IMR-90 (cell line): ENCODE measurements around the gene PDS5B.

ENCODE experiments used
- BHLHE40 ChIP-seq: fragments of 150-350 bp; IDR thresholded peaks from 2 replicates; pipeline ENCODE4 v1.6.1; 2016; ENCODE audit warnings: mild to moderate bottlenecking, low read depth, low read length
- CEBPB ChIP-seq: IDR thresholded peaks from 2 replicates; pipeline ENCODE4 v1.6.1; 2012; ENCODE audit warnings: low read depth, low read length, improper control_type of control experiment
- CTCF ChIP-seq: conservative IDR thresholded peaks from 2 replicates; pipeline ENCODE4 v1.5.1; 2012; ENCODE audit warnings: mild to moderate bottlenecking, low read depth, low read length, improper control_type of control experiment
- ELK1 ChIP-seq: fragments of 150-350 bp; IDR thresholded peaks from 2 replicates; pipeline ENCODE4 v1.6.1; 2016; ENCODE audit warnings: low read depth, mild to moderate bottlenecking, low read length, moderate library complexity, borderline replicate concordance
- FOS ChIP-seq: fragments of 150-350 bp; IDR thresholded peaks from 2 replicates; pipeline ENCODE4 v1.6.1; 2016; ENCODE audit warnings: low read depth, low read length
- MXI1 ChIP-seq: IDR thresholded peaks from 2 replicates; pipeline ENCODE4 v1.6.1; 2012; ENCODE audit warnings: low read depth, mild to moderate bottlenecking, low read length, moderate library complexity, borderline replicate concordance
- NFE2L2 ChIP-seq: fragments of 150-350 bp; IDR thresholded peaks from 2 replicates; pipeline ENCODE4 v1.6.1; 2016; ENCODE audit warnings: low read depth, mild to moderate bottlenecking, low read length
- POLR2A ChIP-seq: IDR thresholded peaks from 2 replicates; pipeline ENCODE4 v1.6.1; 2012; ENCODE audit warnings: mild to moderate bottlenecking, low read depth, low read length
- RAD21 ChIP-seq: IDR thresholded peaks from 2 replicates; pipeline ENCODE4 v1.6.1; 2012; ENCODE audit warnings: low read length, improper control_type of control experiment
- RCOR1 ChIP-seq: IDR thresholded peaks from 2 replicates; pipeline ENCODE4 v1.6.1; 2012; ENCODE audit warnings: mild to moderate bottlenecking, low read length, improper control_type of control experiment; ENCODE audit not compliant: insufficient replicate concordance
- RFX5 ChIP-seq: IDR thresholded peaks from 2 replicates; pipeline ENCODE4 v1.8.0; 2012; ENCODE audit warnings: low read depth, mild to moderate bottlenecking, low read length, moderate library complexity
- SMC3 ChIP-seq: fragments of 150-350 bp; IDR thresholded peaks from 2 replicates; pipeline ENCODE4 v1.6.1; 2016; ENCODE audit warnings: low read depth, mild to moderate bottlenecking, antibody characterized with exemption, low read length, moderate library complexity
- USF2 ChIP-seq: fragments of 150-350 bp; IDR thresholded peaks from 2 replicates; pipeline ENCODE4 v1.6.1; 2017; ENCODE audit warnings: mild to moderate bottlenecking, antibody characterized with exemption, low read length, low read depth

- TF ChIP-seq CTCF (no peak), FOS (no peak), POLR2A (no peak), RFX5 (no peak), SMC3 (no peak), MXI1 (no peak), USF2 (no peak), ELK1 (no peak), RAD21 (no peak), RCOR1 (no peak), NFE2L2 (no peak), CEBPB (no peak), BHLHE40 (no peak)
These were observed 145.3 kb downstream of the PDS5B start for GRCh38 chr13:32731576-32731975.
